NCI-H345 treated with DMSO at 0.1 percent for 48 hours (cell line): Measurements from ENCODE around the gene PARM1.

Source experiments
- DNase-seq: peaks from one replicate; lab custom pipeline; 2025; ENCODE audit not compliant: unreplicated experiment; lab: John Stamatoyannopoulos, UW

Gene PARM1

DNA sequence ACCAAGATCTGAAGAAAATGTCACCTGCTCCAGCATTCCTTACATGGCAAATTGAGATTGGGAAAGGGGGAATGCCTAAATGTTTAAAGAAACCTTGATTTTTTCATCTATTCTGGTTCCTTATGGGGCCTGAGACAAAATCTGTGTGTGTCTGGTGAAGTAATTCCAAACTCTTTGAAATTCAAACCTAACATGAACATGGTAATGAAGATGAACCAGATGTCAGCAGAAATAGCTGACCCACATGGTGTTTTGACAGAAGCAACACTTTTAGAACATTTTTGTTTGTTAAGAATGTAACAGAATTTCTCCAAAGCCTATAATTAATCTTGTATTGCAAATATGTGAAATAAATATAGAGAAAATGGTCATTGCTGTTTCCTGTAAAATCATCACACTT is 133.0 kb downstream of the PARM1 start:
- DNase-seq: peak; percentile 54

DNA sequence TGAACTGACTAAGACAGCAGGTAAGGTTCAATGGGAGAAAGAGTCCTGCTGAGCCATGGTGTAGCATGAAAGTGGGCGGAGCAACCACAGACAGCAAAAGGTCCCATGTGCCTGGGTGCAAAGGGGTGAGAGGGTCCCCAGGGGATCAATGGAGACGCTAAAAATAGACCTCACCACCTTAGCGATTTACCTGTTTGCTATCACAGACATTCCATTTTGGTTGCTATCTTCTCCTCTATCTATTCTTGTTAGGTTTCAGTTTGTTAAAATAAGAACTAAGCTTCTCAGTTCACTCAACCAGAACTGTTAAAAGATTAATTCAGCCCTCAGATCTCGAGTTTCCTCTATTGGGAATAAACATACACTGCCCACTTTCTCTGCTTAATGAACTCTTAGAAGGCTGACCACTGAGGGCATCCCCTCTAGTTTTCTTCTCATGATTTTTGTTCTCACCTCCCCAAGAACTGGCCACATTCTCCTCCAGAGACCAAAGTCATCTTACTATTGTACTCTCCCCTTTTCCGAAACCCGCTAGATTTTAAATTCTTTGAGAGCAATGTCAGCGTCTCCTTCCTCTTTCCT is 136.7 kb downstream of the PARM1 start:
- DNase-seq: no peak

DNA sequence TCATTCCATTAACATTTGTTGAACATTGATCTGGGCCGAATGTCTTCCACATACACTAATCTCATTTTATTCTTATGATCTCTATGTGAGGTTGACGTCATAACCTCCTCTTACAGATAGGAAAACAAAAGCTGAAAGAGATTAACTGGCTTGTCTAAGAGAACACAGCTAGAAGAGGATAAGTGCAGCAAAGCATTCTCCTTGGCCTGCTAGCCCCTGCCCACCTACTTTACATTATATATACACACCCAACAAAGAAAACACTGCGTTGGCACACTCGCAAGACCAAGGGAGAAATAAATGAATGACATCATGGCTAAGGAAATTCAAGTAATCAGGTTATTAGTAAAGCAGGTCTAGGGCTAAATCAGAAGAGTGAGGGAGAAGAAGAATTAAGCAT is 138.4 kb downstream of the PARM1 start:
- DNase-seq: no peak

DNA sequence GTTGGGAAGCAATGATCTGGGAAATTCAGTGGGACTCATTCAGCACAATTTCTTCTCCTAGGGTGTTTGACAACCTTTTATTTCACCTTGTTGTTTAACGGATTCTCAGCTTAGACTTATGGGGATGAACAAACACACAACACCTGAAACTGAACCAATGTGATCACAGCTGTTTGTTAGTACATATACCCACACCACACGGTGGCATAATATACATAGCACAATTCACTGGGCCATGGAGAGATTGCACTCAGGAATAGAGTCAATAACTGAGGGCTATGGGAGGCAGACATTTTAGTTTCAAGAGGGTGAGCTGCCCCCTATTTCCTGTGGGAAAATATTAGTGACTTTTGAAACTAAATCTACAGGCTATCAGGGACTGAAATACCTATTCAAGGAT is 148.0 kb downstream of the PARM1 start:
- no peak for DNase-seq

DNA sequence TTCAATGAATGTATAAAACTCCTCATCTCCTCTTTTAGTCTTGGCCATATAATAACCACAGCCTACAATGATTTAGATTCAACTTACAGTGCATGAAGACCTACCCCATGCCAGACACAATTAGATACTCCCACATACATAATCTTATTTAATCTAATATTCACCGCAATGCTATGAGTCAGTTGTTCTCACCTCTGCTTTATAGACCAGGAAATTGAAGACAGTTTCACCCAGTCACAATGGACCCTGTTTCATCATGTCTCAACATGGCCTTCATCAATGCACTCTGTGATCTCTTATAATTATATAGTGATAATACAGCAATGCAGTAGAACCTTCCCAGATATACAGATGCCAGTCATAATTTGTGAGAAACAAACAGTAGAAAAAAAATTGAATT is 148.6 kb downstream of the PARM1 start:
- no peak for DNase-seq

DNA sequence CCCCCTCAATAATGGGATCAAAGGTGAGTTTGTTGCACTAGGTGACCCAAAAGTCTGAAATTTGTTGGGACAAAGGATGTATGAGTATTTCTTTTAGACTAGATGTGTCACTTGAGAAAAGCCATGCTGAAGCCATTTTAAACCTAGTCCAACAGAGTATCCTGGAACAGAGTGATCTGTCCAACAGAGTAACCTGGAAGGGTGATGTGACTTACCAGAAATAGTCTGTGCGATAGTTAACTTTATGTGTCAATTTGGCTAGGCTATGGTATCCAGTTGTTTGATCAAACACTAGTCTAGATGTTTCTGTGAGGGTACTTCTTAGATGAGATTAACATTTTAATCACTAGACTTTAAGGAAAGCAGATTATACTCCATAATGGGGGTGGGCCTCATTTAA is 154.5 kb downstream of the PARM1 start:
- DNase-seq: no peak

DNA sequence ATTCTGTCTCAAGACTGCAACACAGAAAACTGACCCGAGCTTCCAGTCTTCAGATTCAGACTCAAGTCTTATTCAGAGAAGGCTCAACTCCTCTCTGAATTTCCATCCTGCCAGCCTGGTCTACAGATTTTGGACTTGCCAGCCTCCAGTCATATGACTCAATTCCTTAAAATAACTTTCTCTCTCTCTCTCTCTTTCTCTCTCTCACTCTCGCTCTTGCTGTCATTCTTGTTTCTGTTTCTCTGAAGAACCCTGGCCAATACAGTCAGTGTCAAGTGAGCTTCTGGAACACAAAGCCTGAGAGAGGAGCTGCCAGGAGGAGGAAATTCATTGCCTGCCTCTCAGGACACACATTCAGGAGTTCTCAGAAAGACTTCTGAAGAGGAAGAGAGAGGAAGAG is 154.9 kb downstream of the PARM1 start:
- no peak for DNase-seq

DNA sequence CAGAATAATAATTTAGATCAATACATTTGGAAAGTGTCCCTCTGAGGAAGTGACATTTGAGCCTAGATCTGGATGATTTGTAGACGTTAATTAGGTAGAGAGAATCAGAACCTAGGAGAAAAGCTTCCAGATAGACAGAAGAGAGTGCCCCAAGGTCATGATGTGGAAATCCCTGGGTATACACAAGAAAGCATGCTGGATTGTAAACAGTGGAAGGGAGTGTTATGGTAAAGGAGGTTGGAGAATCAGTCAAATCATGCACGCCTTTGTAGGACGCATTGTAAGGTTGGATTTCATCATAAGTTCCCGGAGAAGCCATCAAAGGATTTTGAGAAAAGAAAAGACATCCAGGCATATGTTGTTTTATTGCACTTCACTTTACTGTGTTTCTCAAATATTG is 156.3 kb downstream of the PARM1 start:
- DNase-seq: no peak

DNA sequence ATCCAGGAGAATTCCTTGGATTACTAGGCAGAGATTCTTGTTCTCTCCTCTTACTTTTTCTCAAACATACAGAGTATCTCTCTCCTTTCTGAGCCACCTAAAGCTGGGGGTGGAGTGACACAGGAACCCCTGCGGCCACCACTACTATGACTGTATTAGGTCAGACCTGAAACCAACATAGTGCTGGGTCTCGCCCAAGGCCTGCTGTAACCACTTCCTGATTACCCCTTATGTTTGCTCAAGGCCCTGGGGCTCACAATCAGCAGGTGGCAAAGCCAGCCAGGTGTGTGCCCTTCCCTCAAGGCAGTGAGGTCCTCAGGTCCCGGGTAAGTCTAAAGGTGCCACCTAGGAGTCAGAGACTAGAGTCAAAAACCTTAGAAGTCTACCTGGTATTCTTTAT is 166.4 kb downstream of the PARM1 start:
- DNase-seq: no peak
